ENCODE measurements around the gene GNAT2.

Gene GNAT2

DNA sequence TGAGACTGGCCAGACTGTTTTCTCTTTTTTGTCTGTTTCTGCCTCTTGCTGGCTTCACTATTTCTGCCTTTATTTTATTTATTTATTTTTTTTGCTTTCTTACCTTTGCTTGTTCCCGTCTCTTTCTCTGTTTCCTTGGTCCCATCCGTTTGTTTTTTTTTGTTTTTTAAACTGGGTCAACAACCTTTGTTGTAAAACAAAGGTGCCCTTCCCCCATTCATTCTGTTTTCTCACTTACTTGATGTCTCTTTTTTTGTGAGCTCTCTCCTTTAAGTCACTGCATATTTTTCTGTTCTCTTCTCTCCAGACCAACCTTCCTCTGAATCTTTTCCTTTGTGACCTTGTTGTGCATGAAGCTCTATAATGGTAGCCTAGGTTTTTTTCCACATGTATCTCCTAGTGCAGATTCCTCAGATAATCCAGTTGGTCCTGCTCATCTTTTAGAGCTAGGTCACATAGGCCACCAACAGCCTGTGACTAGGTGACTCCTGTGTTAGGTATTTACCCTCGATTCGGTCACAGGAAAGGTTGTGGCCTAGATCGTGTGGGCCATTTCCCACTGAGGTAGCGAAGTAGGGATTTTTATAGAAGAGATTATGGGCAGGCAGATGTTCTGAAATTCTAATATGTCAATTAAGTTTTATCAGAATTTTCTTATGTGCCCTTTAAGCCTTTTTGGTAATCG, 55.1 kb downstream of the GNAT2 start:
- Histone ChIP-seq H3K36me3 (replicated peaks) (no peaks in the 10 kb centered on the region), H3K27ac (no peak overlapping the region), H3K4me3 (ENCODE audit: low read depth, low read length) (no peak overlapping the region), H3K27me3 (replicated peaks) (no peaks in the 10 kb centered on the region)
- TF ChIP-seq CTCF (IDR thresholded peaks at IDR 0.05; ENCODE audit: low read depth, low read length, missing control alignments) = no peak
- no peak for DNase-seq
- in situ Hi-C loops (cut with HindIII; ENCODE audit: low pct_ligation_motif_present, low sequenced_read_pairs) = no loop called here

GRCh38 chr1:109559995-109560394, 59.4 kb downstream of the GNAT2 start:
- in situ Hi-C loops (cut with HindIII; ENCODE audit: low pct_ligation_motif_present, low sequenced_read_pairs) = no loop called here

DNA sequence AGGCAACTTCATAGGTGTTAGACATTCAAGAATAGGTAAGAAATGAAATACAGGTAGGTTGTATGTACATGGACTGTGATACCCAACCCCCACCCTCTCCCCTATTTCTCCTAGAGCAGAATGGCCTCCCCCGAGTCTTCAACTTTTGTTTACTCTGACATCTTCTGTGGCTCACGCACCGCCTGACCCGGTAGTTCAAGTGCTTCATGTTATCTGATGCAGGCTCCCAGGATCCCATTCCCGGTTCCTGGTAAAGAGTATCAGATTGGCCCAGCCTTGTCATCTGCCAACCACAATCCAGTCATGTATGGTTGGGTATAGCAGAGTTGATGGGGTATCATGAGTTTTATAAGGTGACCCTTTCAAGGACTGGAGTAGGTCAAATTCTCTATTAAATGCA, 61.9 kb downstream of the GNAT2 start:
- no peak for DNase-seq
- H3K27me3 ChIP-seq (replicated peaks) = no peaks in the 10 kb centered on the region
- H3K27ac ChIP-seq = no peak overlapping the region
- H3K4me3 ChIP-seq (ENCODE audit: low read depth, low read length) = no peak overlapping the region
- in situ Hi-C loops (cut with HindIII; ENCODE audit: low pct_ligation_motif_present, low sequenced_read_pairs) = no loop called here
- no peak for TF ChIP-seq CTCF (IDR thresholded peaks at IDR 0.05; ENCODE audit: low read depth, low read length, missing control alignments)
- no peaks in the 10 kb centered on the region for H3K36me3 ChIP-seq (replicated peaks)

More at GRCh38 chr1:109559995-109560394, 59.4 kb downstream of the GNAT2 start:
- DNase-seq = no peak
- H3K27ac ChIP-seq = no peak overlapping the region
- TF ChIP-seq CTCF (IDR thresholded peaks at IDR 0.05; ENCODE audit: low read depth, low read length, missing control alignments) = no peak
- no peaks in the 10 kb centered on the region for H3K27me3 ChIP-seq (replicated peaks)
- no peaks in the 10 kb centered on the region for H3K36me3 ChIP-seq (replicated peaks)
- no peak overlapping the region for H3K4me3 ChIP-seq (ENCODE audit: low read depth, low read length)

GRCh38 chr1:109556563-109556962, 62.9 kb downstream of the GNAT2 start:
- DNase-seq = no peak
- Histone ChIP-seq H3K36me3 (replicated peaks) (no peaks in the 10 kb centered on the region), H3K27ac (no peak overlapping the region), H3K4me3 (ENCODE audit: low read depth, low read length) (no peak overlapping the region), H3K27me3 (replicated peaks) (no peaks in the 10 kb centered on the region)
- in situ Hi-C loops (cut with HindIII; ENCODE audit: low pct_ligation_motif_present, low sequenced_read_pairs) = no loop called here
- TF ChIP-seq CTCF (IDR thresholded peaks at IDR 0.05; ENCODE audit: low read depth, low read length, missing control alignments) = no peak
